Fibroblast of upper back skin (primary cell): ENCODE results near the gene SLC25A15.
"Not testable (repeated sequence)": the region's sequence is repeated elsewhere in the genome, so short reads cannot be mapped to it uniquely, and the experiment has no call there.

Experiments
- DNase-seq: peaks from one replicate; pipeline ENCODE4 v3.0.0-alpha.2; 2013

SLC25A15 gene

DNA sequence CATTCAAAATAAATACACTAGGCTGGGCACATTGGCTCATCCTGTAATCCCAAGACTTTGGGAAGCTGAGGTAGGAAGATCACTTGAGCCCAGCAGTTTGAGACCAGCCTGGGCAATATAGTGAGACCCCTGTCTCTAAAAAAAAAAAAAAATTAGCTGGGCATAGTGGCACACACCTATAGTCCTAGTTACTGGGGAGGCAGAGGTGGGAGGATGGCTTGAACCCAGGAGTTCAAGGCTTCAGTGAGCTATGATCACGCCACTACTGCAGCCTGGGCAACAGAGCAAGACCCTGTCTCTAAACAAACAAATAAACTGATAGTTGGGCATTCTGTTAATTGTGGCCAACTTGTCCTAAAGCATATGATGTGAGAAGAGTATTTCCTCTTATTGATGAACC is 6.4 kb upstream of the SLC25A15 start:
- not testable (repeated sequence) for DNase-seq

- no peak for DNase-seq
Observed at GRCh38 chr13:40784540-40784939, 4.9 kb upstream of the SLC25A15 start.

DNA sequence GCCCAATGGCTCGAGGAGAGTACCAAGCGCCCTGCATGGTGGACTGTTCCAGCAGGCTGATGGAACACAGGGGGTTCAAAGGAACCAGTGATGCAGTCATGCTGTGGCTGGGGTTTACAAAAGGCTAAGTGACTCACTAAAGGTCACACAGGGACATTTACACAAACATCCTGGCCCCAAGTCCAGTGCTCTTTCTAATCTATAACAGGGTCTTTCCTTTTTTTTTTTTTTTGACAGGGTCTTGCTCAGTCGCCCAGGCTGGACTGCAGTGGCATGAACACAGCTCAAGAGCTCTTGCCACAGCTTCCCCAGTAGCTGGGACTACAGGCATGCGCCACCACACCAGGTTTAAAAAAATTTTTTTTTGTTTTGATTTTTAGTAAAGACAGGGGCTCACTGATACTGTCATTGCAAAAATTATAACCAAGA is 2.8 kb upstream of the SLC25A15 start:
- DNase-seq, result no peak

GRCh38 chr13:40787062-40787461 is 2.3 kb upstream of the SLC25A15 start:
- peak; percentile 17 for DNase-seq

DNA sequence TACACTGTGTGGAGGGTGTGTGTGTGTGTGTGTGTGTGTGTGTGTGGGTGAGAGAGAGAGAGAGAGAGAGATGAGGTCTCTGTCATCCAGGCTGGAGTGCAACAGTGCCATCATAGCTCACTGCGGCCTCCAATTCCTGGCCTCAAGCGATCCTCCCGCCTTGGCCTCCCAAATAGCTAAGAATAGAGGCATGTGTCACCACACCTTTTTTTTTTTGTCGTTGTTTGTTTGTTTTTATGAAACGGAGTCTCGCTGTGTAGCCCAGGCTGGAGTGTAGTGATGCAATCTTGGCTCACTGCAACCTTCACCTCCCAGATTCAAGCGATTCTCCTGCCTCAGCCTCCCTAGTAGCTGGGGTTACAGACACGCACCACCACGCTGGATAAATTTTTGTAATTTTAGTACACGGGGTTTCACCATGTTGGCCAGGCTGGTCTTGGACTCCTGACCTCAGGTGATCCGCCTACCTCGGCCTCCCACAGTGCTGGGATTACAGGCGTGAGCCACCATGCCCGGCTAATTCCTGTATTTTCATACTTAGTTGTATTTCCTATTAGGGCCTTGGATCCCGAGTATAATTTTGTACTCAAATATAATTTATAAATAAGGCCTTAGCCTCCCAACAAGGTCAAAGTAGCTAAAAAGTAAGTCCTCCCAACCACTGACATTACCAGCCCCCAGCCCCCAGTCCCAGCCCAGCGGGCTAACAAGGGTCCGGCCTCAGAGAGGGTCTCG is 704 bp upstream of the SLC25A15 start:
- not testable (repeated sequence) for DNase-seq

DNA sequence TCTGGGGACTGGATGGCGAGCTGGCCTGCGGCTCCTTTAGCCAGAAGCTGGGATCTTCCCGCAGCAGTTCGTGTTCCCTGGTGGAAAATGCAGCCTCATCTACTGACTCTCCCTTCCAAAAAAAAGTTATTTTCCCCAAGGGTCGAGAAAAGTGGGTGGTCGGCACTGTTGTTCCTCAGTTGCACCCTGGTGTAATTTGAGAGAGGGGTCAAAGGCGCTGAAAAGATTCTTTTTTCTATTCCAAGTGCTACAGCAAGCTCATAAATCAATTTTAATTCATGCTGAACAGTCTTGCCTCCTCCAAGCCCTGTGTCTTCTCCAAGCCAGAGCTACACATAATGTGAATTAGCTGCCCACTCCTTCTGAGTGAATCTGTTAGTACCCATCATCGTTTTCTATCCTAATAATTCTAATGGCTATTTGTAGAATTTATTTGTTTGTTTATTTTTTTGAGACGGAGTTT is 774 bp downstream of the SLC25A15 start:
- DNase-seq, result no peak

DNA sequence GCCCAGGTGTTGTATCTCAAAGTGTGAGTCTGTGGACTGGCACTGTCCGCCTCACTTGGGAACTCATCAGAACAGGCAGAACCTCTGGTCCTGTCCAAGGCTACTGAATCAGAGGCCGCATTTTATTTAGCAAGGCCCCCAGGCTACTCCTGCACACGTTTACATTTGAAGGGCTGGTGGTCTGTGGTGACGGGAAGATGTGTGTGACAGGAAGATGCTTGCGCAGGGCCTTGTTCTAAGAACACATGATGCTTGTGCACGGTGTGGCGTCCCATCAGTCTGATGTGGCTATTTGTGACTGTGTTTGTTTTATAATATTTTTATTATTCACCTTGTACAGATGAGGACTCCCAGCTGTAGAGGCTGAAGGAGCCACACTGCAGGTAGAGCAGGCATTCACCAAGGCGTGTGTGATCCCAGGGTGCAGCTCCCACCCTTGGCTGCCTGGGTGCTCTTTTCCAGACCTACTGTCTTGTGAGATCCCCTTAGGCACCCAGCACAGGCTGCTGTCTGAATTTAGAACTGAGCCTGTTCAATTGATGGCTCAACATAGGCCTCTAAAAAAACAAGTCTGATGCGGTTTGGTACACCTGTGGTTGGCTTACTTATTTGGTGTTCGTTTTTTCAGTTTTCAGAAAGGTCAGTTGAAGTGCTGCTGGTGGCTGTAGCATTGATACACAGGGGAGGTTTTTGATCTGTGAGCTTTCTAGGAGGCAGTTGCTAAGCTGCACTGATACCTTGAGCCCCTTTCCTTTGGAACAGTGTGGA is 3.1 kb downstream of the SLC25A15 start:
- no peak for DNase-seq

GRCh38 chr13:40793339-40793738 is 3.9 kb downstream of the SLC25A15 start:
- DNase-seq, result no peak

DNA sequence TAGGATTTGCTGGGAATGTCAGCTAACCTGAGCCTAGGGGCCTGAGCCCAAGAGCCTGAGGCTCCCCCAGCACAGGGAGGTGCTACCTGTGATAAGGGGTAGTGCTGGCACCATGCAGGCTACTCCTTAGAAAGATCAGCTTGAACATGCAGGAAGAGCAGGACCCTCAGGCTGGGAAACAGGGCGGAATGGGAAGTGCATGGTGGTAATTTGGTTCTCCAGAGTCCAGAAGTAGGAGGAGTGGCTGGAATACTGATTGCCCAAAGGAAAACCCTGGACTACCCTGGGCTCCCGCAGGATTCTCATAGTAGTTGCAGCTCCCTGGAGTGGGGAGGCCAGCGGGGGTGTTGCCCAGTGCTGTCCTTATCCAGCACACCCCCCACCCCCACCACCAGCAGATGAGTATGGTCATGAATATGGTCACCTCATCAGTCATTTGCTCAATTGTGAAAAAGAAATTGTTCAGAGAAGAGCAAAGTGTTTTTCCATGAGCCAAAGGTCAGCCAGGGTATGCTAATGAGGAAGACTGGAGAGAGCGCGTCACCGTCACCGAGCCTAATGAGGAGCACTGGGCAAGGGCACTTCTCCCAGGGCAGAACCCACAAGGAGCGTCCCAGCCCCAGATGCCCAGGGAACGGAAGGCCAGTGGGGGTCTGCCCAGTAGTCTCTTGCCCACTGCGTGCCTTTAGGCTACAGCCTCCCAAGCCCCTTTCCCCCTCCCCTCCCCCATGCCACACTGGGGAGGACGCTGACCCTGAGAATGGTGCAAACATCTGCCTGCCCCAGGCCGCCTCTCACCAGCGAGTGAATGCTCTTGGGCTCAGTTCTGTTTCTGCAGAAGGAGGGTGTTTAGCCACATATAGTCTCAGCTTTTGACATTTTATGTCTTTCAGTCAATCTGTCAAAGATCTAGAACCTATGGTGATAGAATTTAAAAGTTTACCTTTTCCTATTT is 5.3 kb downstream of the SLC25A15 start:
- no peak for DNase-seq

DNA sequence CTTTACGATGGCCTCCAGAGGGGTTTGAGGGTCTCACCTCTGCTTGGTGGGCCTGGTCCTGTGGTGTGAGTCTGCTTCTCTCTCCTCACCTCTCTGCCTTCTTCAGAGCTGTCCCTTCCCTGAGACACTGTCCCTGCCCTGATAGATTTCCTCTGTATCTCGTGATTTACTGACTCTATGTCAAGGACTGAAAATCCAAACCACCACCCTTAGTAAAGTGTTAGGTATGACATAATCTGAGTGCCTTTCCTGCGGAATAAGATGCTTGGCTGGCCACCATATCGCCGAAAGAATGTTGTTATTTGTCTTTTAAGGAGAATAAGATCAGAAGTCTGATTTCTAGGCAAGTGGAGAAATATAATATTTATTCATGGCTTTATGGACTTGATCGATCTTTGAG is 7.2 kb downstream of the SLC25A15 start:
- no peak for DNase-seq

- DNase-seq, result no peak
Observed at GRCh38 chr13:40798380-40798779, 9.0 kb downstream of the SLC25A15 start.

DNA sequence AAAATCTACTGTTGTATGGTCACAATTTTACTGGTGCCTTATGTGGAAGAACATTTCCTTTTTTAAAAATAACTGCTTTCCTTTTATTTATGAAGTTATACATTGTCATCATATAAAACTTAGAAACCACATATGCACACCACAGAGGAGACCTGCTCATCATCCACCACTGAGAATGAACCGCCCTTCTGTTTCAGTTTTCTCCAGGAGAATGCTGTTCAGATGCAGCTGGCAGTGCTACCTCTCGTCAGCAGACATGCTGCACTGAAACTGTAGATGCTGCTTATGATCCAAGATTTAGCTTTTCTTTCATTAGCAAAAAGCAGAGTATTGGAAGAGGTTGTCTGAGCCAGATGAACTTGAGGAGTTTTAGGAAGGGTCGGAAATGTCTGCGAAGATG is 10.1 kb downstream of the SLC25A15 start:
- no peak for DNase-seq

GRCh38 chr13:40800559-40800958 is 11.1 kb downstream of the SLC25A15 start:
- no peak for DNase-seq

DNA sequence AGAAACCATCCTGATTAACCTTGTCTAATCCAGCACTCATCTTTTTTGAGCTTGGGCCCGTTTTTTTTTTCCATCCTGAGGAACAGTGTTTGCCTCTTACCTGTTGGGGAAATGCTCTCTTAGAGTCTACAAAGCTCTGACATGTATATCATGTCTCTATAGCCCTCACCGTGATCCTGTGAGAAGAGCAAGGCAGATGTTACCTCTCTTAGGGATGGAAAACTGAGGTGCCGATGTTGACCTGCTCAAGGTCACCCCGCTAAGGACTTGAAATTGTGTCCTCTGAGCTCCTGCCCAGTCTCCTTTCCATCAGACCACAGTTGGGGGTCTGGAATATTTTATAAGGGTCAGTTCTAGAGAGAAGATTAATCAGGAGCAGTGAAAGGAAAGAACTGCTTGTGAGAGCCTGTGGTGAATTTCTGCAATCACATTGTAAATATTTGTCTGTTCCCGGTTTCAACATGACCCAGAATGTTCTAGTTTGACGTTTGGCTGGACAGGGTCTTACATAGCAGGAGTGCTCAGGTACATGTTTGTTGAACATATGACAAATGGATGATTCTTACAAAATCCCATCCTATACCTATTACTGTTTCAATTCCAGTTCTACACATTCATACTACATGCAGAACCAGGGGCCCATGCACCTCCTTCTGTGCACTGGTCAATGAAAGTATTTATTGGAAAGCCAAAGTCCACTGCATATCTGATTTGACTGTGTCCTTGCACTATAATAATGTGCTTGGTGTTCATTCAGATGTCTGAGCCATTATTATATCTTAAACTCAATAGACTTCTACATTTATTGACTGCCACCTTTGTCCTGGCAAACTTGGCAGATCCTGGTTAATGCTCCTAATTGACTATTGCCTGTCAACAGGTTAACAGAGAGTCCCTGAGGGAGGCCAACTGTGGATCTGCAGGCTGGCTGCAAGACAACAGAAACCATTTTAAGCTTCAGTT is 12.1 kb downstream of the SLC25A15 start:
- DNase-seq, result no peak

DNA sequence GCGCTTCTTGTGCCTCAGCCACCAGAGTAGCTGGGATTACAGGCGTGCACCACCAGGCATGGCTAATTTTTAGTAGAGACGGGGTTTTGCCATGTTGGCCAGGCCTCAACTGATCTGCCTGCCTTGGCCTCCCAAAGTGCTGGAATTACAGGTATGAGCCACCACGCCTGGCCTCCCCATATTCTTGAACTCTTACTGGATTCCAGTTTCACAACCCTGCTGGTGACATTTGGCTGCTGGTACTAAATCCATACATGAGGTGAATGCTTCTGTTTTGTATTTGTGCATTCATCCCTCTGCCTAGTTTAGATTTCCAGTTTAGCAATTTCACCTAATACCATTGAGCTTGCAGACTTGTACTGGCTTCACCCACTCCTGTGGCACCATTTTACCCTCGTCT is 13.9 kb downstream of the SLC25A15 start:
- DNase-seq, result no peak

DNA sequence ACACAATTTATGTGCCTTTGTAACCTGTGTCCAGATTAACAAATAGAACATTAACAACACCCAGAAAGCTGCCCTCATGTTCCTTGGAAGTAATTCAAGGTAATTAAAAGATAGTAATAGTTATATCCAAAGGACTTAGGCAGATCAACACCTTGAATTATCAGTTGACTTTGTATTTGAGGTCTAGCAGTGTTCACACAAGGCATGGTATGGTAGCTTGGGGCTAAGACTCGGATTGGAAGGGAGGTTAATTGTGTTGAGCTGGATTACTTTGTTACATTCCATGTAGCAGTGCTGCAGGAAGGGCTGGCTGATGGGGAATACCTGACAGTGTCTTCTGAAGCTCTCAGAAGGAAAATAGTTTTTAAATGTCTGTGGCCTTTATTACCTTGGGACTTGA is 16.8 kb downstream of the SLC25A15 start:
- DNase-seq, result no peak

DNA sequence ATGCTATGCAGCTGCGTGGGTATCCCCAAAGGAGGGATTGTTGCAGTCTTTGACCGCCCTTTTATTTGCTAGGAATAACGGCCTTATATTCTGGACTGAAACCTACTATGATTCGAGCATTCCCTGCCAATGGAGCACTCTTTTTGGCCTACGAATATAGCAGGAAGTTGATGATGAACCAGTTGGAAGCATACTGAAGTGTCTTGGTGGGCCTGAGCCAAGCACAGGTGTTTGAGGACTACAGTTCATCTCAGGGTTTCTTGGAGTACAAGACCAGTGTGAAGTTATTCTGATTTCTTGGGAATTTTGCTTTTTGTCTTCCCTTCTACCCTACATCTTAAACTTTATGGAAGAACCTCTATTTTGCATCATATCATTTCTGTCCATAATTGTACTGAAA is 20.1 kb downstream of the SLC25A15 start:
- no peak for DNase-seq

DNA sequence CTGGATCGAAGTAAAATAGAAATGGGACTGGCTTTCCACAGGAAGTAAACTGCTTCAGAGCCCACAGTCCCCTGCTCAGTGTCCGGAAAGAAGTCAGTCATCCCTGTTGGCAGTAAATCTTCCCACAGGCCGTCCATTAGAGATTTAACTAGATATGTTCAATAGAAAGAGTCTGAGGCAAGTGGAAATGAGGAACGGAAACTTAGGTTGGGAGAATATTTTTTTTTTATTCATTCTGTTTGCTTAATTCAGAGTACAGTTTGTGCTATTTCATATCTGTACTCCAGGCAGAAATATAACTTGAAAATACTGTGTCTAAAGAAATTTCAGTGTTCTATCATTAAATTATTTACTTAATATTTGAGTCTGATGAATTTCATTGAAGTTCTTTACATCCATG is 22.7 kb downstream of the SLC25A15 start:
- DNase-seq, result no peak

GRCh38 chr13:40812724-40813445 is 23.5 kb downstream of the SLC25A15 start:
- DNase-seq, result peak; percentile 29

- DNase-seq, result peak; percentile 12
Observed at GRCh38 chr13:40813667-40814454, 24.4 kb downstream of the SLC25A15 start.
